Fibroblast of lung (primary cell): ENCODE results near the gene HHIPL2.

Experiments used
- EZH2 ChIP-seq: IDR thresholded peaks from 2 replicates; pipeline ENCODE4 v1.5.1; 2012; ENCODE audit warnings: low read length, control low read depth, mild to moderate bottlenecking; ENCODE audit errors: missing control alignments
- TF ChIP-seq, protein P1 (sequence below), 2 donors: IDR thresholded peaks in 1 of 2; conservative IDR thresholded peaks in 1 of 2; 1 replicate in 1 of 2; 2 replicates in 1 of 2; pipeline ENCODE4 v1.5.1; 2011 to 2012; ENCODE audit warnings: low read length in 2 of 2, control low read depth in 1 of 2, inconsistent platforms in 1 of 2, low read depth in 1 of 2, mild to moderate bottlenecking in 1 of 2

DNA sequence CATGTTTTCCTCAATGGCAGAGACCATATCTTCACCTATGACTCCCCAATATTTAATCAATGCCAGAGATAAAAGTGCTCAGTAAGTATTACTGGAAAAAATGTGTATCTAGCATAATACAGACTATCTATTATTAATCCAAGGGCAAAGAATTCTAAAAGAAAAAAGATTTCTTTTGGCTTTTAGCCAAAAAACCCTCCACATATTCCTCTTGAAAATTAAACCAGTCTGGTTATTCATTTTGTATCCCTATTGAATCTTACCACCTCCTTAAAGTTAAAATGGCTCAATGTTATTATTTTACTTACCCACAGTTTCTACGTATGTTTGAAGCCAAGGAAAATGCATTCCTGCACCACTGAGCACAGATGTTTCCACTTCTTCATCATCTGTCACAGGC, 40.2 kb upstream of the HHIPL2 start:
- TF ChIP-seq EZH2, result no peak
- TF ChIP-seq, protein P1, sequence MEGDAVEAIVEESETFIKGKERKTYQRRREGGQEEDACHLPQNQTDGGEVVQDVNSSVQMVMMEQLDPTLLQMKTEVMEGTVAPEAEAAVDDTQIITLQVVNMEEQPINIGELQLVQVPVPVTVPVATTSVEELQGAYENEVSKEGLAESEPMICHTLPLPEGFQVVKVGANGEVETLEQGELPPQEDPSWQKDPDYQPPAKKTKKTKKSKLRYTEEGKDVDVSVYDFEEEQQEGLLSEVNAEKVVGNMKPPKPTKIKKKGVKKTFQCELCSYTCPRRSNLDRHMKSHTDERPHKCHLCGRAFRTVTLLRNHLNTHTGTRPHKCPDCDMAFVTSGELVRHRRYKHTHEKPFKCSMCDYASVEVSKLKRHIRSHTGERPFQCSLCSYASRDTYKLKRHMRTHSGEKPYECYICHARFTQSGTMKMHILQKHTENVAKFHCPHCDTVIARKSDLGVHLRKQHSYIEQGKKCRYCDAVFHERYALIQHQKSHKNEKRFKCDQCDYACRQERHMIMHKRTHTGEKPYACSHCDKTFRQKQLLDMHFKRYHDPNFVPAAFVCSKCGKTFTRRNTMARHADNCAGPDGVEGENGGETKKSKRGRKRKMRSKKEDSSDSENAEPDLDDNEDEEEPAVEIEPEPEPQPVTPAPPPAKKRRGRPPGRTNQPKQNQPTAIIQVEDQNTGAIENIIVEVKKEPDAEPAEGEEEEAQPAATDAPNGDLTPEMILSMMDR (conservative IDR thresholded peaks at IDR 0.05 in 1 of 2, IDR thresholded peaks at IDR 0.05 in 1 of 2; ENCODE audit: low read depth in 1 of 2, low read length in 2 of 2), result no peak
